RWPE2 (cell line): ENCODE results near the gene MOGAT1.

ENCODE experiments used
- ATAC-seq: fragments of 200-7000 bp; cut with Tn5 transposase; 3 replicates; pipeline ENCODE4 v1.9.1; 2021; ENCODE audit warnings: low read depth
- DNase-seq: peaks from one replicate; pipeline ENCODE4 v3.0.0-alpha.2; 2020; ENCODE audit warnings: low spot score
- H3K27ac ChIP-seq: fragments of 450-650 bp; 2 replicates; pipeline ENCODE4 v1.5.1; 2017; ENCODE audit warnings: mild to moderate bottlenecking; ENCODE audit not compliant: poor library complexity, severe bottlenecking
- H3K27me3 ChIP-seq: fragments of 250-450 bp; sonication (Bioruptor Pico); 2 replicates; pipeline ENCODE4 v1.5.1; 2021; ENCODE audit warnings: mild to moderate bottlenecking, moderate library complexity; ENCODE audit not compliant: insufficient read depth, poor library complexity, severe bottlenecking
- H3K36me3 ChIP-seq: fragments of 250-450 bp; sonication (Bioruptor Pico); 2 replicates; pipeline ENCODE4 v1.5.1; 2020; ENCODE audit warnings: low read depth, mild to moderate bottlenecking, moderate library complexity
- H3K4me1 ChIP-seq: fragments of 250-450 bp; sonication (Bioruptor Pico); 2 replicates; pipeline ENCODE4 v1.5.1; 2021; ENCODE audit warnings: mild to moderate bottlenecking, moderate library complexity; ENCODE audit not compliant: insufficient read depth, poor library complexity, severe bottlenecking
- H3K4me3 ChIP-seq: fragments of 250-450 bp; sonication (Bioruptor Pico); 2 replicates; pipeline ENCODE4 v1.5.1; 2021; ENCODE audit warnings: mild to moderate bottlenecking, moderate library complexity; ENCODE audit not compliant: severe bottlenecking
- H3K9me3 ChIP-seq: fragments of 250-450 bp; sonication (Bioruptor Pico); 2 replicates; pipeline ENCODE4 v1.5.1; 2021; ENCODE audit warnings: mild to moderate bottlenecking, moderate library complexity; ENCODE audit not compliant: severe bottlenecking
- TF ChIP-seq, protein P1 (sequence below): fragments of 450-650 bp; IDR thresholded peaks from one replicate; pipeline ENCODE4 v1.5.1; 2017; ENCODE audit warnings: mild to moderate bottlenecking, moderate library complexity; ENCODE audit not compliant: poor library complexity, severe bottlenecking

MOGAT1 gene

DNA sequence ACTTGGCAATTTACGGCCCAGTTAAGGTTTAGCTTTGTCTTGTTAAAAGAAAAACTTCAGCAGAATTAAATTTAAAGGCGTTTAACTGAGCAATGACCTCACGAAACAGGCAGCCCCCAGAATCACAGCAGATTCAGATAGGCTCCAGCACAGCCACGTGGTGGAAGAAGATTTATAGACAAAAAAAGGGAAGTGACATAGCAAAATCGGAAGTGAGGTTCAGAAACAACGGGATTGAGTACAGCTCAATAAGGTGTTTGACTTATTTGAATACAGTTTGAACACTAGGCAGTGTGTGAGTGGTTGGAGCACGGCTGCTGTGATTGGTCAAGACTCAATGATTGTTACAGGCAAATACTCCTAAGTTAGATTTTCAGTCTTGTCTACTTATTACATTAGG lies 79.8 kb downstream of the MOGAT1 start:
- no peak overlapping the region for H3K4me3 ChIP-seq
- DNase-seq (no peak), ATAC-seq (no peak)
- H3K4me1 ChIP-seq: peaks cover under 1% of the 10 kb centered on the region
- H3K27me3 ChIP-seq: no peaks in the 10 kb centered on the region
- no peaks in the 10 kb centered on the region for H3K9me3 ChIP-seq
- no peak overlapping the region for H3K27ac ChIP-seq
- TF ChIP-seq, protein P1, sequence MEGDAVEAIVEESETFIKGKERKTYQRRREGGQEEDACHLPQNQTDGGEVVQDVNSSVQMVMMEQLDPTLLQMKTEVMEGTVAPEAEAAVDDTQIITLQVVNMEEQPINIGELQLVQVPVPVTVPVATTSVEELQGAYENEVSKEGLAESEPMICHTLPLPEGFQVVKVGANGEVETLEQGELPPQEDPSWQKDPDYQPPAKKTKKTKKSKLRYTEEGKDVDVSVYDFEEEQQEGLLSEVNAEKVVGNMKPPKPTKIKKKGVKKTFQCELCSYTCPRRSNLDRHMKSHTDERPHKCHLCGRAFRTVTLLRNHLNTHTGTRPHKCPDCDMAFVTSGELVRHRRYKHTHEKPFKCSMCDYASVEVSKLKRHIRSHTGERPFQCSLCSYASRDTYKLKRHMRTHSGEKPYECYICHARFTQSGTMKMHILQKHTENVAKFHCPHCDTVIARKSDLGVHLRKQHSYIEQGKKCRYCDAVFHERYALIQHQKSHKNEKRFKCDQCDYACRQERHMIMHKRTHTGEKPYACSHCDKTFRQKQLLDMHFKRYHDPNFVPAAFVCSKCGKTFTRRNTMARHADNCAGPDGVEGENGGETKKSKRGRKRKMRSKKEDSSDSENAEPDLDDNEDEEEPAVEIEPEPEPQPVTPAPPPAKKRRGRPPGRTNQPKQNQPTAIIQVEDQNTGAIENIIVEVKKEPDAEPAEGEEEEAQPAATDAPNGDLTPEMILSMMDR: no peak
- no peaks in the 10 kb centered on the region for H3K36me3 ChIP-seq

DNA sequence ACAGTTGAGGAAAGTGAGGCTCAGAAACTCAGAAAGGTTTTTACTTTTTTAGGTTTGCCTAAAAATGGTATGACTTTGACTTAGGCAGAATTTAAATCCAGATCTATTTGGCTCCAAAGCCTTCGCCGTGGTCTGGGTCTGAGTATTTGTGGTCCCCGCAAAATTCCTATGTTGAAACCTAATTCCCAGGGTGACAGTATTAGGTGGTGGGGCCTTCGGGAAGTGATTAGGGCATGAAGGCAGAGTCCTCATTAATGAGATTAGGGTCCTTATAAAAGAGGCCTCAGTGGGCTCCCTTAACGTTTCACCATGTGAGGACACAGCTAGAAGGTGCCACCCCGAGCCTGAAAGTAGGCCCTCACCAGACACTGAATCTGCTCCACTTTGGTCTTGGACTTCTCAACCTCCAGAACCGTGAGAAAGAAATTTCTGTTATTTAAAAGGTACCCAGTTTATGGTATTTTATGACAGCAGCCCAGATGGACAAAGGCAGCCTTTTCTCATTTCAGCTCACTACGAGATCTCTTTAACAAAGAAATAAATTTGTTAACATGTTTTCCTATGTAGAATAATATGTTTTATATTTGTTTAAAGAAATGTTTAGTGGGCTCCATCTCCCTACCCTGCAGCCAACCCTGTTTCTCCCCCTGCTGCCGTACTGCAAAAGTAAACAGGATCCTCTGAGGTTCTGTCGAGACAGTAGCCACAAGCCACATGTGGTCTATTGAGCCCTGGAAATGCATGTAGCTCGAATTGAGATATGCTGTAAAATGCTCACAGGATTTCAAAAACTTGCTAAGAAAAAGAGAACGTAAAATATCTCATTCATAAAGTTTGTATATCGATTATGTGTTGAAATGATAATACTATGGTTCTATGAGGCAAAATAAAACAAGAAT lies 80.6 kb downstream of the MOGAT1 start:
- Histone ChIP-seq H3K4me1 (peaks cover 9% of the 10 kb centered on the region), H3K4me3 (no peak overlapping the region), H3K27ac (no peak overlapping the region), H3K36me3 (no peaks in the 10 kb centered on the region), H3K9me3 (no peaks in the 10 kb centered on the region), H3K27me3 (no peaks in the 10 kb centered on the region)
- ATAC-seq (no peak), DNase-seq (no peak)
- TF ChIP-seq, protein P1: no peak

DNA sequence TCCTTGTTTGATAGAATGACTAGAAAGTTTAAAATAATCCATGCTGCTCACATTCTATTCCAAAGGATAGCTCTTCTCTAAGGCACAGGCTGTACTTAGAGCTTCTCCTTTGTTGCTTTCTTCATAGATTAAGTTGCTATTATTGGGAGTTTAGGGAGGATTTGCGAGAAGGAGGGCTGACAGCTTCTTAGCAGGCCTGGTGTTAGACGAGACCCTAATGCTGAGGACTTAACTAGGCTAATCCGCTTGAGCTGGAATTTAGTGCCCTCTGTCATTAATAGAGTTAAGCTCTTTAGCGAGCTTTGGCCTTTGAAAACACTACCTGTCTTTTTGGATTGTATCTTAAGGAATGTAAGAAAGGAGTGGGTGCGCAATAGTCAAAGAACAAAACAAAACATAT lies 81.3 kb downstream of the MOGAT1 start:
- no peaks in the 10 kb centered on the region for H3K27me3 ChIP-seq
- H3K9me3 ChIP-seq: no peaks in the 10 kb centered on the region
- peaks cover 14% of the 10 kb centered on the region for H3K4me1 ChIP-seq
- no peak for DNase-seq
- H3K27ac ChIP-seq: no peak overlapping the region
- no peaks in the 10 kb centered on the region for H3K36me3 ChIP-seq
- TF ChIP-seq, protein P1: no peak
- ATAC-seq: no peak
- H3K4me3 ChIP-seq: no peak overlapping the region

DNA sequence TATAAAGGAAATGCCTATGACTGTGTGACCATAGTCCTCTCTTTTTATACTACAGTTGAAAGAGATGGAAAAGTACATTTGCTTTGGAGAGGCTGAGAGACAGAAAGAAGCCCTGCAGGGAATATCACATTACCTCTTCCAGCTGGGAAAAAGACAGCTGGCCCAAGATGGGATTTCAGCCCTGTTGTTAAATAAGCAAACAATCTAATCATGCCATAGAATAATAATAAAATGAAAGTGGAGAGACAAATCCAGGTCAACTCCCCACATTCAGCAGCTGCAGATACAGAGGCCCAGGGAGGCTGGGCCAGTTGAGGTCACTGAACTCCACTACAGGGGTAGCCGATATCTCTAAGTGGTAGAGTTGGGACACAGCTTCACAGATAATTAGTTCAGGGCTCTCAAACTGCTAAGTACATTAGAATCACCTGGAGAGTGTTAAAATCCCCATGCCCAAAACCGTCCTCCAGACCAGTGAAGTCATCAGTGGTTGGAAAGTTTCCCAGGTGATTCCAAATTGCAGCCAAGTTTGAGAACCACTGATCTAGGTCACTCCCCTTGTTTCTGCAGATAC lies 81.9 kb downstream of the MOGAT1 start:
- H3K27me3 ChIP-seq: no peaks in the 10 kb centered on the region
- no peak for ATAC-seq
- no peaks in the 10 kb centered on the region for H3K36me3 ChIP-seq
- TF ChIP-seq, protein P1: no peak
- DNase-seq: no peak
- peaks cover 14% of the 10 kb centered on the region for H3K4me1 ChIP-seq
- H3K4me3 ChIP-seq: no peak overlapping the region
- no peak overlapping the region for H3K27ac ChIP-seq
- H3K9me3 ChIP-seq: no peaks in the 10 kb centered on the region
